Endothelial cell of umbilical vein (primary cell): ENCODE results near the gene RPS6KA3. TPM values are rescaled to one million over a fixed set of nuclear protein-coding genes. Genes with fewer than 3 reads are reported as not detected.

Experiments
- BruUV-seq: library from RNA; stranded (reverse); fragments of 400-500 nt; replicated peaks from 2 replicates; lab custom pipeline; 2021; lab: Mats Ljungman, UMichigan
- CTCF ChIA-PET: fragments of 300-600, 350-600 bp; sonication (Branson Sonifier 250); formaldehyde crosslinking; loops from one replicate; lab custom pipeline; 2021; ENCODE audit warnings: antibody characterized with exemption, inconsistent platforms; lab: Charles Lee
- POLR2A ChIA-PET: fragments of 300-600, 350-600 bp; sonication (Branson Sonifier 250); formaldehyde crosslinking; loops from one replicate; lab custom pipeline; 2021; ENCODE audit warnings: antibody characterized with exemption, inconsistent platforms; lab: Charles Lee
- DNase-seq: peaks from one replicate; pipeline ENCODE4 v3.0.0-alpha.2; 2011; ENCODE audit warnings: low read depth, low spot score
- FAIRE-seq: peaks from 2 replicates; lab custom pipeline; 2011; peaks lifted over from hg19 to GRCh38; lab: Jason Lieb, UNC
- H2AFZ ChIP-seq: 2 replicates; pipeline ENCODE4 v1.6.0; 2012; ENCODE audit warnings: low read depth, low read length, control low read depth, inconsistent platforms
- H3K27ac ChIP-seq: 2 replicates; pipeline ENCODE4 v1.5.1; 2011; ENCODE audit warnings: low read depth, mild to moderate bottlenecking, control low read depth, low read length, moderate library complexity; ENCODE audit not compliant: insufficient read depth
- H3K27me3 ChIP-seq, 2 experiments: 2 replicates each; pipeline versions ENCODE4 v1.6.0 to v1.6.1; 2011; ENCODE audit warnings: low read length in 2 of 2, mixed read lengths in 1 of 2; ENCODE audit not compliant: control insufficient read depth in 2 of 2, insufficient read depth in 2 of 2
- H3K36me3 ChIP-seq, 2 experiments: 2 replicates in 1 of 2; 3 replicates in 1 of 2; pipeline ENCODE4 v1.5.1; 2011; ENCODE audit warnings: low read length in 2 of 2, mild to moderate bottlenecking in 1 of 2, moderate library complexity in 1 of 2; ENCODE audit not compliant: control insufficient read depth in 2 of 2, insufficient read depth in 2 of 2; ENCODE audit errors: extremely low read depth in 1 of 2
- H3K4me1 ChIP-seq: 3 replicates; pipeline ENCODE4 v1.5.1; 2011; ENCODE audit warnings: mild to moderate bottlenecking, low read length; ENCODE audit not compliant: control insufficient read depth, insufficient read depth; ENCODE audit errors: extremely low read depth
- H3K4me2 ChIP-seq: 2 replicates; pipeline ENCODE4 v1.6.1; 2011; ENCODE audit warnings: low read length, control low read depth, mixed read lengths; ENCODE audit not compliant: insufficient read depth
- H3K4me3 ChIP-seq, 3 experiments: fragments of 200-600 bp in 1 of 3; sonication (generic), shearing (Covaris generic) in 1 of 3; replicated peaks in 1 of 3; 2 replicates each; pipeline ENCODE4 v1.5.1; 2011 to 2016; ENCODE audit warnings: control low read depth in 3 of 3, low read length in 3 of 3, mild to moderate bottlenecking in 2 of 3, inconsistent platforms in 1 of 3, low read depth in 1 of 3, moderate library complexity in 1 of 3; ENCODE audit not compliant: insufficient read depth in 1 of 3
- H3K79me2 ChIP-seq: 2 replicates; pipeline ENCODE4 v1.6.0; 2012; ENCODE audit warnings: low read length, inconsistent platforms; ENCODE audit not compliant: control insufficient read depth, insufficient read depth
- H3K9ac ChIP-seq: replicated peaks from 2 replicates; pipeline ENCODE3; 2011; ENCODE audit warnings: low read length, control low read depth; ENCODE audit not compliant: insufficient read depth; ENCODE audit errors: extremely low read depth
- H3K9me1 ChIP-seq: replicated peaks from 3 replicates; pipeline ENCODE4 v1.6.0; 2011; ENCODE audit warnings: mild to moderate bottlenecking, low read length; ENCODE audit not compliant: control insufficient read depth, insufficient read depth; ENCODE audit errors: extremely low read depth
- H3K9me3 ChIP-seq: replicated peaks from 2 replicates; pipeline ENCODE4 v1.5.1; 2012; ENCODE audit warnings: low read length, inconsistent platforms; ENCODE audit not compliant: control insufficient read depth, insufficient read depth
- H4K20me1 ChIP-seq: replicated peaks from 2 replicates; pipeline ENCODE3; 2011; ENCODE audit warnings: mild to moderate bottlenecking, low read length; ENCODE audit not compliant: control insufficient read depth, insufficient read depth; ENCODE audit errors: extremely low read depth
- CTCF ChIP-seq, 2 donors: IDR thresholded peaks; 1 replicate in 1 of 2; 2 replicates in 1 of 2; pipeline ENCODE4 v1.5.1; 2011; ENCODE audit warnings: low read length in 2 of 2, mild to moderate bottlenecking in 2 of 2, moderate library complexity in 2 of 2, control low read depth in 1 of 2, inconsistent platforms in 1 of 2, low read depth in 1 of 2; ENCODE audit not compliant: insufficient read depth in 1 of 2; ENCODE audit errors: extremely low read depth in 1 of 2
- EZH2 ChIP-seq: IDR thresholded peaks from 2 replicates; pipeline ENCODE4 v1.6.1; 2012; ENCODE audit warnings: borderline replicate concordance, low read depth, mild to moderate bottlenecking, moderate library complexity, low read length, inconsistent platforms; ENCODE audit not compliant: severe bottlenecking
- FOS ChIP-seq: IDR thresholded peaks from 2 replicates; pipeline ENCODE4 v1.6.1; 2011; ENCODE audit warnings: mild to moderate bottlenecking, low read length, moderate library complexity, borderline replicate concordance; ENCODE audit not compliant: insufficient read depth
- GATA2 ChIP-seq: IDR thresholded peaks from 2 replicates; pipeline ENCODE4 v1.7.0; 2011; ENCODE audit warnings: low read depth, mild to moderate bottlenecking, moderate library complexity, mixed read lengths, low read length; ENCODE audit not compliant: insufficient read length, insufficient read depth
- JUN ChIP-seq: IDR thresholded peaks from 2 replicates; pipeline ENCODE4 v1.6.1; 2011; ENCODE audit warnings: borderline replicate concordance, low read depth; ENCODE audit not compliant: insufficient read length, insufficient read depth
- MAX ChIP-seq: IDR thresholded peaks from 2 replicates; pipeline ENCODE4 v1.6.1; 2011; ENCODE audit not compliant: insufficient read depth, insufficient read length
- MYC ChIP-seq: IDR thresholded peaks from one replicate; pipeline ENCODE4 v1.6.1; 2011; ENCODE audit warnings: mild to moderate bottlenecking, low read depth, low read length
- POLR2A ChIP-seq: IDR thresholded peaks from 2 replicates; pipeline ENCODE4 v1.6.1; 2012; ENCODE audit warnings: low read depth, mild to moderate bottlenecking, control low read depth, low read length
- POLR2AphosphoS5 ChIP-seq: IDR thresholded peaks from 2 replicates; pipeline ENCODE4 v1.6.1; 2012; ENCODE audit warnings: low read depth, mild to moderate bottlenecking, control low read depth, low read length, moderate library complexity; ENCODE audit not compliant: insufficient read depth
- dilution Hi-C: fragments of 300-500 bp; cut with MboI; formaldehyde crosslinking; loops from one replicate; pipeline ENCODE4 v1.15.0; 2019; ENCODE audit warnings: low sequenced_read_pairs; ENCODE audit not compliant: extremely low pct_ligation_motif_present
- intact Hi-C: fragments of 100-400 bp; cut with micrococcal nuclease; formaldehyde crosslinking; loops from one replicate; pipeline ENCODE4 v1.10.0; 2022
- polyA plus RNA-seq, 4 experiments: library from polyadenylated mRNA; depleted of rRNA in 3 of 4; stranded (reverse) in 3 of 4; unstranded in 1 of 4; fragments of >200 nt; gene quantifications; 2 replicates each; pipeline versions ENCODE4 v1.2.1 to v1.2.3, GENCODE V29; 2011 to 2012; ENCODE audit warnings: missing spikeins in 1 of 4
- total RNA-seq: library from RNA; stranded (reverse); gene quantifications from 2 replicates; pipeline ENCODE4 v1.2.3, GENCODE V29; 2021

RPS6KA3 gene
- total and polyA plus RNA-seq, 2 donors (not counting 3 experiments of a cell fraction or from before 2014, with no cell fraction given): 24.4 to 61.6 TPM

GRCh38 chrX:20189171-20189570, 77.5 kb downstream of the RPS6KA3 start:
- no peak for TF ChIP-seq CTCF (IDR thresholded peaks at IDR 0.05; ENCODE audit: extremely low read depth in 1 of 2, insufficient read depth in 1 of 2, low read depth in 1 of 2, low read length in 2 of 2)
- no peak for TF ChIP-seq POLR2A
- TF ChIP-seq MAX: no peak
- no peak for TF ChIP-seq FOS
- no peak for TF ChIP-seq EZH2
- no peak for TF ChIP-seq JUN
- TF ChIP-seq MYC: no peak
- TF ChIP-seq GATA2: no peak
- TF ChIP-seq POLR2AphosphoS5: no peak
- no peak overlapping the region for H3K4me3 ChIP-seq
- H3K9me3 ChIP-seq: no peaks in the 10 kb centered on the region
- H3K36me3 ChIP-seq: no peaks in the 10 kb centered on the region
- H3K27ac ChIP-seq: no peak overlapping the region
- ChIA-PET POLR2A (no interaction called here), CTCF (interaction anchor here (1.3 kb wide), 1 partner anchor 11 kb away, joined by 3 read pairs; no protein-coding TSS in a partner anchor)
- no peak overlapping the region for H3K4me2 ChIP-seq
- intact Hi-C loops (no loop called here), dilution Hi-C loops (no loop called here)
- H3K9me1 ChIP-seq: no peaks in the 10 kb centered on the region
- FAIRE-seq: no peak
- no peak overlapping the region for H2AFZ ChIP-seq
- H3K79me2 ChIP-seq: no peaks in the 10 kb centered on the region
- no peak for DNase-seq
- no peaks in the 10 kb centered on the region for H4K20me1 ChIP-seq
- BruUV-seq: no TSS peak
- H3K9ac ChIP-seq: no peak overlapping the region
- H3K27me3 ChIP-seq: no peaks in the 10 kb centered on the region
- no peaks in the 10 kb centered on the region for H3K4me1 ChIP-seq
